ENCODE data around the gene GTF2A1L.

The GTF2A1L gene

DNA sequence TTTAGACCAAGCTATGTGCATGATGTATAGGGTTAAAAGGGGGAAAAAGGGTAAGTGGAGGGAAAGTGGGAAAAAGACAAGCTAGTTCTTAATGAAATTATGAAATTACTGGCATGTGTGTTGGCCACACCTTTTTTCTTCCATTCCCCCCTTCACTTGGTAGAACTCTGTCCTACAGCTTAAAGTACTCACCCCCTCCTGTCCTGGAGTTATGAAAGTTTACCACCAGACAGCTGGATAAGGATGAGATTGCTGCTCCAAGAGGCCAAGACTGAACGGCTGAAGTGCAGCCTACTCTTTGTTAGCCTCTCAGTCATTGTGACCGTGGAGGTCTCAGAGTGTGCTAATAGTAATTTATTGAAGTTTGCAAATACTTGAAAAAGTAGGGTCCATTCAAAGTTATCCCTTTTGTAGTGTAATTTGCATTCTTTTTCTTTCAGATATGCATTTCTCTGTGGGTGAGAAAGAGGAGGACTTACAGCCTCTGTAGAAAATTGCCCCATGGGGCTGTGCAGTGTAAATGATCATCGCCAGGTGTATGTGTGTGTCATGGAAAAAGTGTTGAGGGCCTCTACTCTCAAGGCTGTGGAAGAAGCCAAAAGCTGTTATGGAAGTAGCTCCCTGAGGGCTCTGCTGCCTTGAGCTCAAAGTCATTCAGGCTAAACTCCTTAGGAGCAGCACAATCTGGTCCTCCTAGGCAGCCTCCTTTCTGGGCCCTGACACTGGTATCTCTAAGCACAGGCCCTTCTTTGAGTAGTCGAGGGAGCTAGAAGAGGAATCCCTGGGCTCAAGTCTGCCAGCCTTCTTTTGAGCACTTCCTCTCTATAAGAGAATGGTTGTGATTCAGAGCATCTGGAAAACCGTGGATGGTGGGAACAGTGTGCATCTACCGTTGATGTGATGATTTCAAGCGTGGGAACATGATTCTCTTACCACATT is 91.7 kb downstream of the GTF2A1L start:
- DNase-seq = no peak

DNA sequence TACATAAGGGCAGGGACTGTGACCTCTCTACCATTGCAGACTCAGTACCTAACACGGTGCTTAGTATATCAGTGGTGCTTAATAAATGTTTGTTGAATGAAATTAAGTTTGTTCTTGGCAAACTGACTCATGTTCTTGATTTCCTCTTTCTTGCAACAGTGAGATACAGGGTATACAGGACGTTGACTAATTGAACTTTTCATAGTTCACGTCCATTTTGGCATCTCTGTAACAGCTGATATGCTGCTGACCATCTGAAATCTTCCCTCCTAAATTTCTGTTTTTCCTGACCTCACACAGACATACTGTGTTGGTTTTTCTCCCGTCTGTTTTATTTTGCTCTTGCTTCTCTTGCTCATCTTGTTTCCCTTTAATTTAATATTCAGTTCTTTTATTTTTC is 93.7 kb downstream of the GTF2A1L start:
- no peak for DNase-seq

DNA sequence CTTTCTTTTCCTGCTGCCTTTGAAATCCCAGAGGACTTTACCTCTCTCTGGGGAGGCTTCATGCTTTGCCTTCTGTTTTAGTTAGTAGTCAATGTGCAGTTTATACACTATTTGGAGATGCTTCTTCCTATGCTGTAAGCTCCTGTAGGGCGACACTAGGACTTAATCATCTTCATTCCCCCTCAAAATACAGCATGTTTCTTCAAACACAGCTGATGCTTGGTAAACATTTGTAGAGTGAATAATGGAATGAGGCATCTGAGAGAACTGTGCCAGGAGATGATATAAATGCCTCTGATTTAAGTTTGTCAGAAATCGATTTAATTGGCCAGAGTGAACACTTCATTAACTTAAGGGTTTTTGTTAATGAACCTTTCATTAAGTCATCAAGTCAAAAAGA is 94.5 kb downstream of the GTF2A1L start:
- no peak for DNase-seq

DNA sequence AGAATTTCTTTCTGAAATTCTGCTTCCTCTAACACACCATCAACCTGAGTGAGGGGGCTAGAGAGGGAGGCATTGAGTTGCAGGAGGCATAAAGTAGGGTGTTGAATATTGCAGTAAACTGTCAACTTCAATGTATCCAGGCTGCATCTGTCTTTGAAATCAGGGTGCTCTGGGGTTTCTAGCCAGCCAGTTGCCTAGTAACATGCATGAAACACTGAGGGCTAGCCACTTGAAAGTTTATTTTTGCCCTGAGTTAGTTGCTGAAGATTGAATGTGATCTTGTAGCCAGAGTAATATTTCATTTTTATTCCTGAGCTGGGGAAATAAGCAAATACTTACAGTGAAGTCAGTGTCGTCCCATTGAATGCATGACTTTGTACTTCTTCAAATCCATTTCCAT is 96.0 kb downstream of the GTF2A1L start:
- no peak for DNase-seq

DNA sequence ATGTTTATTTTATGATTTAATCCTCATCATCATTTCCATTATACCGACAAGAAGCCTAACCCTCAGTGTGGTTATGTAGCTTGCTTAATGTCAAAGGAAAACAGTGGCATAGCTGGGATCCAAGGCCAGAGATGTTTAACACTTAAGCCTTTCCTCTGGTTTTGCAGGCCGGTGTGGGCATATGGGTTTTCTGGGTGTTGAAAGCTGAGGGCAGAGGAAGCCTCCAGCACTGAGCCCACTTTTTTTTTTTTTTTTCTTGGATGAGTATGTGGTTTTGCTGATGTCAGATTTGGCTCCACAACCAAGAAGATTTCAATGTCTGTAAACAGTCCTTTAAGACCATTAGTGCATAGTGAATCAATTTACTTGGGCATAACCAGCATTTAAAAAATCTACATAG is 96.6 kb downstream of the GTF2A1L start:
- no peak for DNase-seq

DNA sequence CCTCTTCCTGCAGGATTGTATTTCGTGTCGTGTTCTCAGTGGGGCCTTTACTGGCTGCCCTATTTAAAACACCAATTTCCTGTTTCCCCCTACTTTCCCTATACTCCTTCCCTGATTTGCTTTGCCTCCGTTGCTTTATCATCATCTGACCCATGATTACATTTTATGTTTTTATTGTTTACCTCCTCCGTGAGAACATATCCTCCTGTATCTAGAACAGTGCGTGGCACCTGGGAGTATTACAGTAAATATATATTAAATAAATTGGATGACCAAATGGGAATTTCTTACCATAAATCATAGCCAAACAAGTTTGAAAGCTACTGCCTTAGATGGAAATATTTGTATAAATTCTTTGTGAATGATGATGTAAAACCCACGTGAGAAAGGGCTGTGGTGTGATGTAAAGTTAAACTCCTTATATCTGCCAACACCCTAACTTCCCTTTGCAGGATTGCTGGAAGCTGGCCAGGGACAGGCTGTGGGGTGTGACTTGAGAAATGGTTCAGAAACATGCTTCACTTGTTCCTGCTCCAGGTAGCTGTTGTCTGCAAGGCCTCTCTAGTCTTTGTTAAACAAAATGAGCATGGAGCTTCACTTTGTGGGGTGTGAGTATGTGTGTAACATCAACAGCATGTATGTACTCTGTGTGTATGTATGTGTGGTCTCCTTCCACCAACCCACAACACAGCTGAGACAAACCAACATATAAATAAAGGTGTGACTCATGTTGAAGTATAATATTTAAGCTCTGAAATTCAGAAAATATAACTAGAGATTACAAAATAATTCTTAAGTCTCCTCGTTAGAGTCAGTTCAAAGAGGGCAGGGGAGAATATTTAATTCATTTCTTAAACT is 97.6 kb downstream of the GTF2A1L start:
- DNase-seq = no peak

DNA sequence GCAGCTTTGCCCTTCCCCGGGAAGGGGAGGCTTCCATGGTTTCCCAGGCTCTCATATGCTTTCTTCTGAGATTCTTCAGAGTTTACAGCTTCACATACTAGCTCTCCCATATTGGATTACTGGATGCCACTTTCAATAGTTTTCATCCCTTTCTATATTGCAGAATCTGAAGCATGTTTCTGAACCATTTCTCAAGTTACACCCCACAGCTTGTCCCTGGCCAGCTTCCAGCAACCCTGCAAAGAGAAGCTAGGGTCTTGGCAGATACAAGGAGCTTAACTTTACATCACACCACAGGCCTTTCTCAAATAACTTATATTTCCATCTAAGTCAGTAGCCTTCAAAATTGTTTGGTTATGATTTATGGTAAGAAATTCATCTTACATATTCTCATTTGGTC is 98.3 kb downstream of the GTF2A1L start:
- no peak for DNase-seq

DNA sequence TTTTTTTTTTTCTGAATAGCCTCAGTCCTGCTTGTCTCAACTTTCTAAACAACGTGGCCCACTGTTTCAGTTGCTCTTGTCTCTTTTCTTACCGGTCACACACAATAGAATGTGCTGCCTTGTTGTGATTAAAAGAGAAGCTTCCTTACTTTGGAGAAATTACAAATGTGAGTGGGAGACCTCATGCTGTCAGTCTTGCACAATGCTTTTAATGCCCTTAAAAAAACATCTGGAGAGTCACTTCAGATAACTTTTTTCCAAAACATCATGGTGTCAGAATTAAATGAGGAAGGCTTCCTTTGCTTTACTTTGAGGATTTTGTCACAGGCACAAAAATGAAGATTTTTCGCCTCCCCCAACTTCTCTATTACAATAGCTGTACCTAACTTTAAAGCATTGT is 100.2 kb downstream of the GTF2A1L start:
- no peak for DNase-seq

DNA sequence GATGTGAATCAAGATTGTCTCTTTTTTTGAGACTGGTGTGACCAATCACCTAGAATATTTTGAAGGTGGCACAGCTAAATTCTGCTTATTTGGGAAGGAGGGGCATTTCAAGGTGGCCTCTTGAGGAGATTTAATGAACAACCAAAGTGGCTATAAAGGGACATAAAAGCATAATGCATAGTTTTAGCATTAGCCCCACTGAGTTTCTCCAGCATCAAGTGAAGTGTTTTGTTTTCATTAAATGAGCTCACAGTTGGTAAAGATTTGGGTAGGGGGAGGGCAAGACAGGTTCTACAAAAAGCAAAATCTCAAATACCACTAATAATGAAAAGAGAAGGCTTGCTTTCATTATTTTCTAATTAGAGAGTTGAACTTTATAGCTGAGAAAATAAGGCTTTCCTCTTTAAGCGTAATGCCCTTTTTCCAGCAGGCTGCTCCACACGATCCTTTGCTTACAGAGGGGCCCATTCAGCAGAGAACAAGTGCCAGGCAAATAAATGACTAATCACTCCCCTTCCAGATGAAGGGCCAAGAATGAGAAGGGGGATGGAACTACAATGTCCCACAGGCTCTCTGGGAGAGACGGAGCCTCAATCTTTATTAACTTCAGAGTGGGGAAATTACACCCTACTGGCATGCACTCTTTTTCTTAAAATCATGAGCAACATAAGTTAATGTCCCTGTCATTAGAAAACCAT is 102.0 kb downstream of the GTF2A1L start:
- no peak for DNase-seq

DNA sequence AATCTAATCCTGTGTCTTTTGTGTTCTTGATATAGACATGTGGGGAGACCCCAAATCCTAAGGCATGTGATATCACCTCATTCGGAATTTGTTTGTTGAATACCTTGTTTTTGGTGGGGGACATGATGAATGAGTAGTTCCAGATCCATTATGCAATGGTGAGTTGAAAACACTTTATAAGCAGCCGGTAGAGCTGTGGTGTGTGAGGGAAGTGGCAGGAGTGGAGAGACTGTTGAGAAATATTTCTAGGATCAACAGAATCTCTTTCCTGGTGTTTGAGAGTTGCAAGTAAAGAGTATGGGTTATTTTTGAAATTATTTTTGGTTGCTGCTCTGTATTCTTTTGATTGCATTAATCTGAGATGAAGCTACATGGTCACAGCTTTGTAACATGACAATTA is 103.5 kb downstream of the GTF2A1L start:
- DNase-seq = no peak

DNA sequence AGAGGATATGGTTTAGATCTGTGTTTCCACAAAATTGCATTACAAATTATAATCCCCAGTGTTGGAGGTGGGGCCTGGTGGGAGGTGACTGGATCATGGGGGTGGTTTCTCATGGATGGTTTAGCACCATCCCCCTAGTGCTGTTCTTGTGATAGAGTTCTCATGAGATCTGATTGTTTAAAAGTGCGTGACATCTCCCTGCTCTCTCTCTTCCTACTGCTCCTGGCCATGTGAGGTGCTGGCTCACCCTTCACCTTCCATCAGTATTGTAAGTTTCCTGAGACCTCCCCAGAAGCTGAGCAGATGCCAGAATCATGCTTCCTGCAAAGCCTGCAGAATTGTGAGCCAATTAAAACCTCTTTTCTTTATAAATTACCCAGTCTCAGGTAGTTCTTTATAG is 104.7 kb downstream of the GTF2A1L start:
- no peak for DNase-seq

DNA sequence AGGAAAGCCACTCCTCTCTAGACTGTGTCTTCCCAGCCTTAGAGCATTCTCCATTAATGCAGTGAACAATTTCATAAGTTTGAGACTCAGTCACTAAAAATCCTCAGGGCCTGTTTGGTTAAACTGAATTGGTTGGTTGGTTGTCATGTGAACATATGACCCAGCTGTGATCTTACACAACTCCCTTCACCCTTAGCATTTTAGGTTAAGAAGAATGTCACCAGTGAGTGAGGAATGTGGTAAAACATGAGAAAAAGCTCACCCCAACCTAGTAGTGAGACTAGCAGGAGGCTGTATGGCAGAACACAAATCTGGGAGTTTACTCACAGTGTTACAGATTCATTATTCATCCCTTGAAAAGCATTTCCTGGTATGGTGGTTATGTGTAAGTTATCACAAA is 105.5 kb downstream of the GTF2A1L start:
- no peak for DNase-seq

DNA sequence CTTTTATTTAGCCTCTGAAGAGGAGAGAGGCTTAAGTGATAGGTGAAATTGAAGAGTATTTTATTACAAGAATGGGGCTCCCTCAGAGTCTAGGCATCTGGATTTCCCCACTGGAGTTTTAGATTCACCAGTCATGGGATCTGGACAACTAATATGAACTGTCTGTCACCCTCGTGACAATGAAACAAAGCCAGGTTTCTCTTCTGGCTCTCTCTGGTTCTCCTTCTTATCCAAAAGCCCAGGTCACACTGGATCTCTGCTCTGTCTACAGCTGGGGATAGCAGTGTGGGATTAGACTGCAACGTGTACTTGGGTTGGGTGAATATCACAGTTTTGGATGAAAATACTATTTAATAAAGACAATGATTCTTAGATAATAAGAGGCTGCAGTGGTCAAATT is 106.6 kb downstream of the GTF2A1L start:
- DNase-seq = no peak

DNA sequence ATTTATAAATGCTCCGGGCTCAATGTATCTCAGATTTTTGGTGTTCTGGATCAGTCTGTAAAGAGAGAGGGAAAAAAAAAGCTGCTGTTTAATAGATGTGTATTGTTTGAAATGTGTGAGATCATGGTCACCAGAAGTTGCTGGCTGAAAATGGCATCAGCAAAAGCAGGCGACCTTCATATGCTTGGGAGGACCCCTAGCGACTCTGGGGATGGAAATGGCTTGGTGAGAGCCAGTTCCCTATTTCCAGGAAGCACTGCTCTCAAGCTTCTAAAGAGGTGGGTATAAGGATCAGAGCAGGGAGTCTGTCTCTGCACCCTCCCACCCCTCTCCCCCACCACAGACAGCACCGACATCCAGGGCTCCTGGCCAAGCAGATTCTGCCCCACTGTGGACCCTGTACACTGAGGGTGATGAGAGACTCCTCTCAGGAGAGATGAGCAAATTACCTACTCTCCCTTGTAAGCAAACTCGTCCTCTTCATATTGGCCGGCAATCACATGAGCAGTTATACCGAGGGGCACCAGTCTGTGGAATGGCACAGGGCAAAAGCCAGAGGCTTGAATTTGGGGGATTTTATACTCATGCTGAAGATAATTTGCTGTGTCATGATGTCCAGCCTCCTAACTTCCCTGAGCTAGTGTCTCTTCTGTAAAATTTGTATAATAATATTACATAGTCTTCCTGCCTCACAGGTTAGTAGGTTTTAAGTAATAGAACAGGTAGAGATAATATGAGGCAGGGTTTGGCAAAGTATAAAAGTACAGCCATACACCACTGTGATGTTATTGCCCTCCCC is 108.2 kb downstream of the GTF2A1L start:
- no peak for DNase-seq

DNA sequence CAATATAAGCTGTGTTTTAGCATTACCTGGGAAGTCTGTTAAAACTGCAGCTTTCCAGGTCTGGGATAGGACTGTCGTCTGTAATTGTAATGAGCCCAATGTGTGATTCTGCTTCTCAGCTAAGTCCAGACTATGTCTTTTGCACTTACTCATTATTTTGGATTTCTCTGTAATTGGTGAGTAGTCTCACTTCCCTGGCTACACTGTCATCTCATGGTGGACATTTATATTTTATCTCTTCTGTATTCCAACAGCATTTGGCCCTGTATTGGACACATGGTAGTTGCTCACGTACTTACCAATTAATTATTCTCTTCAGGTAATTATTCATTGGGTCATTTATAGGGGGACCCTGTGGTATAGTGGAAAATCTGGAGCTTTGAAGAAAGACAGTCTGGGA is 109.9 kb downstream of the GTF2A1L start:
- no peak for DNase-seq

DNA sequence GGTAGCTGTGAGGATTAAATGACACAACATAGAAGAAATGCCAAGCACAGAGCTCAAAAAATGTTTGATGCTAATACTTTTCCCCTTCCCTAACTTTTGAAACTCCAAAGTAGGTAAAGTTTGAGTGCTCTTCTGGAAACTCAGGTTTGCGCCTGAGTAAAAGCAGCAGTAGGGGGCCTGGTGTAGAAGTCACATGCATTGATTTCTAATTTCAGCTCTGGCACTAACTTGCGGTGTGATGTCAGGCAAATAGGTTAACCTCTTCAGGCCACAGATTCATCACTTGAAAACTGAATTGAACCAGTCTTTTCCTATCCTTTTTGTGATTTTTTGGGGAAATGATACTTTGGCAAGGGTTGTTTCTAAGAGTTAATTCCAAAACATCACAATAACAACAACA is 110.6 kb downstream of the GTF2A1L start:
- no peak for DNase-seq

DNA sequence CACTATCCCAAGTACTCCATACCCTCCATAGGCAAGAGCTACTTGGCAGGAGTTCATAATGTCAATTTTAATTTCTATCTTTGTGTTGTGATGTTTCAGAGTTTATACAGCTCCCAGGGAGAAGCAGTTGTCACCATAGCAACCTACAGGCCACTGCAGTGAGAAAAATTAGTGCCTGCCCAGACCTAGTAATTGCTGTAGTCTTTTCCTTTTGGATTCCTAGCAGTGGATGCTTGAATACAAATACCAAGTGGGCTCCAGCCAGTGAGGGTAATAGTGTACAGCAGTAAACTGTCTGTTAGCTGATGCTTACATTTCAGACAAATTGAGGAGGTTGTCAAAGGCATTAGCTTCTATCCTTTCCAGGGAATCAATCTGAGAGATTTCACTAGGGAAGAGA is 111.2 kb downstream of the GTF2A1L start:
- no peak for DNase-seq
